Right forelimb (tissue), 1 donor: Measurements from ENCODE around the gene DENND1A.

Source experiments
- DNase-seq: peaks from one replicate; pipeline ENCODE4 v3.0.0-alpha.2; 2018

Gene DENND1A

GRCh38 chr9:123863164-123863855 is 66.6 kb downstream of the DENND1A start:
- DNase-seq, result no peak

- no peak for DNase-seq
Measured at GRCh38 chr9:123861756-123862120, 68.2 kb downstream of the DENND1A start.

DNA sequence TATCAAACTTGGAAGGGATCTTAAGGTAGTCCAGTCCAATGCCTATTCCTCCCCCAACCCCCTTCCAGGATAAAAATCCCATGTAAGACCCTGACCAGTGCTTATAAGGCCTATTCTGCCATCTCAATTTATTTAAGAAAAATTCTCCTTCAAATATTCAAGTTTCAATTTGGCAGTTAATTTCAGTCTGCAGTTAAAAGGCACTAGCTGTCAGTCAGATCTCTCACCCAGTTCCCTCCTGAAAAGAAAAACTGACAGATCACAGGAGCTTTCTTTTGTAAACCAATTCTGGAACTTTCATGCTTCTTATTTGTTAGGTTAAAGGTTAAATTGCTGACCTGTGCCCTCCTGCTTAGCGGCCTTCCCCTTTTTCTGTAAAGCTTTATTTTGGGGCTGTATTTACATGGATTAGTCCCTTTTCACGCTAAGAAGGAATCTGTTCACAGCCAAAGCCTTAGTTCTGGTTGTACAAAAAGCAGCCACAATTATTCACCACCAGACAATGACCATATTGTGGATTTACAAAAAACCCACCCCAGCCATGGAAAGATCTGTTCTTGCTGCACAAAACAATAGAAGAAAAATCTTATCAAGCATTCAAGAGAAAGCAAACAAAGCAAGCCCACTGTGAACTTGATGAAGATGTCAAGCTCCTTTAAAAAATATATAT is 68.7 kb downstream of the DENND1A start:
- DNase-seq, result no peak

DNA sequence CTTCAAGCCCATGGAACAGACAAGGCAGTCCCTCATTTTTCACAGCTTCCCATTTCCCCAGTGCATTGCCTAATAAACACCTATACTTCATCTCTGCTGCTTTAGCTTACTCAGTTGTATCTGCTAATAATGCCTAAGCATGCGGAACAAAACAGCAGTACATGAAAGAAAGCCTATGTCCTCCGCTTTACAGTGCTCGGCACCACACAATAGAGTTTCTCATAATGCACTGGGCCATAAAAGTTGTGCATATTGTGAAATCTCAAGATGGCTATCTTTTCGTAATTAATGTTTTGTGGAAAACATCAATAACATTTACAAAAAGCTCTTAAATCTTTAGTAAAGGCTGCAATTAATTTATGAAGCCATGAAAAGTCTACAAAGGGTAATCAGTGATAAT is 69.3 kb downstream of the DENND1A start:
- DNase-seq, result no peak

- DNase-seq, result no peak
Measured at GRCh38 chr9:123852403-123852802, 77.5 kb downstream of the DENND1A start.

GRCh38 chr9:123851851-123852250 is 78.1 kb downstream of the DENND1A start:
- no peak for DNase-seq

DNA sequence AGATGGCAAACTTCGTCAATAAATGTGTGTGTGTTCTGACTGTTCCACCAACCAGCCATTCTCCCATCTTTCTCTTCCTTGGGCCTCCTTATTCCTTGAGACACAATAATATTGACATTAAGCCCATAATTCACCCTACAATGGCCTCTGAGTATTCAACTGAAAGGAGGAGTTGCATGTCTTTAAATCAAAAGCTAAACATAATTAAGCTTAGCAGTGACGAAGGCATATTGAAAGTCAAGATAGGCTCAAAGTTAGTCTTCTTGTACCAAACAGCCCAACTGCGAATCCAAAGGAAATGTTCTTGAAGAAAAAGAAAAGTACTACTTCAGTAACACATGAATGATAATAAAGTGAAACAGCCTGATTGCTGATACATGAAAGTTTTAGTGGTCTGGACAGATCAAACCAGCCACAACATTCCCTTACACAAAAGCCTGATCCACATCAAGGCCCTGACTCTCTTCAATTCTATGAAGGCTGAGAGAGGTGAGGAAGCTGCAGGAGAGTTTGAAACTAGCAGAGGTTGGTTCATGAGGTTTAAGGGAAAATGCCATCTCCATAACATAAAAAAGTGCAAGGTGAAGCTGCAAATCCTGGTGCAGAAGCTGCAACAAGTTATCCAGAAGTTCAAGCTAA is 81.4 kb downstream of the DENND1A start:
- no peak for DNase-seq

DNA sequence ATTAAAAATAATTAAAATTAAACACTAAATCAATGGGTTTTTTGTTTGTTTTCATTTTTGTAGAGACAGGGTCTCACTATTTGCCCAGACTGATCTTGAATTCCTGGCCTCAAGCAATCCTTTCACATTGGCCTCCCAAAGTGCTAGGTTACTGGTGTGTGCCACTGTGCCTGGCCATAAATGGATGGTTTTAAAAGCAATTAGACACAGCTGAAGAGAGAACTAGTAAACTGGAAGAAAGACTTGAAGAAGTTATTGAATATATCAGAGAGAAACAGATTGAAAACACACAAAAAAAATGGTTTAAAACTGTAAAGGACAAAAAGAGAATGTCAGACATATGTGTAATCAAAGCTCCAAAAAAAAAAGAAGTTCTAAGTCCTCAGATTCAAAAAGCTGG is 83.0 kb downstream of the DENND1A start:
- no peak for DNase-seq

- no peak for DNase-seq
Measured at GRCh38 chr9:123843703-123844102, 86.2 kb downstream of the DENND1A start.

GRCh38 chr9:123835821-123836220 is 94.1 kb downstream of the DENND1A start:
- DNase-seq, result no peak

- no peak for DNase-seq
Measured at GRCh38 chr9:123834889-123835562, 94.9 kb downstream of the DENND1A start.

GRCh38 chr9:123834218-123834888 is 95.6 kb downstream of the DENND1A start:
- no peak for DNase-seq

GRCh38 chr9:123832858-123833650 is 96.9 kb downstream of the DENND1A start:
- DNase-seq, result no peak

GRCh38 chr9:123832176-123832575 is 97.8 kb downstream of the DENND1A start:
- DNase-seq, result no peak

- no peak for DNase-seq
Measured at GRCh38 chr9:123828449-123828848, 101.5 kb downstream of the DENND1A start.

GRCh38 chr9:123825342-123826060 is 104.4 kb downstream of the DENND1A start:
- no peak for DNase-seq

DNA sequence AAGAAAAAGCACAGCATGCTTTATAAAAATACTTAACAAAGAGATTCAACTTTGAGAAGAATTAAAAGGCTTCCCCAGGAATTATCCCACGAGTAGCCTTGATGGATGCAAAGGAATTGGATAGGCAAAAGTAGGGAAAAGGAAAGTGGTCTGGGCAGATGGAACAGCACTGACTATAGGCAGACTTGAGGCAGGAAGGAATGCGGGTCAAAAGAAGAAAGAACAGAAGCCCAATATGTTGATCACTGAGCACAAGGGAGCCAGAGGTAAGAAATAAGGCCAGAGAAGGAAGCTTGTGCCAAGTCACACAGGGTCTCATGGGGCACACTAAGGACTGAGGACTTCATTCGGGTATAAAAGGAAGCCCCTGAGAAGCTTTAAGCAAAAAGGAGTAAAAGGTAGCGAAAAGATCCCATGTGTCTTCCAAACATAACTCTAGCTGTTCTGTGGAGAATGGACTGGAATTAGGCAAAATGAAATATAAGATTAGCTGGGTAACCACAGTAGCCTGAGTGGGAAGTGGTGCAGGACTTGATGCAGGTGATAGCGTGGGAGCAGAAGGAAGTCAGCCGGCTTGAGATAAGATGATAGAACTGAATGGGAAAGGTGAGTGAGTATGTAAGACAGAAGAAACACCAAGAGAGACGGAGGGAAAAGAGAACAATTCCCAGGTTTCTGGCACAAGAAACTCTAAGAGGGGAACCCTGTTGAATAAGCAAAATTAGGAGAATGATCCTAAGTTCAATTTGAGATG is 106.6 kb downstream of the DENND1A start:
- DNase-seq, result no peak

DNA sequence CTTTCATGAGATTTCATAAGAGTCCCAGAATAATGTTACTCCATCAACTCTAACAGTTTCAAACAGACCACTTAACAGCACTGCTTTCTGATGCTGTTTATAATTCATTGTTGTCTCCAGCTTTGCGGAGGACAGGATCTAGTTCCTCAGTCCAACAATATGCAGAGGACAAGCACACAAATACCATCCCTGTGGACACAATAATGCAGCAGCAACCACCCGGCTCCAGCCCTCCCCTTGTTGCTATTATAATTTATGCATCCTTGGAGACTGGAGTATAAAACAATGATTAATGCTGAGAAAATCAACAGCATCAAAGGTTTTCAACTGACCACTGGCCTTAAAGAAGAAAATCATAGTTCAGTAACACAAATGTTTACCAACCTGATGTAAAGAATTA is 108.3 kb downstream of the DENND1A start:
- DNase-seq, result no peak

GRCh38 chr9:123820139-123820538 is 109.8 kb downstream of the DENND1A start:
- no peak for DNase-seq

DNA sequence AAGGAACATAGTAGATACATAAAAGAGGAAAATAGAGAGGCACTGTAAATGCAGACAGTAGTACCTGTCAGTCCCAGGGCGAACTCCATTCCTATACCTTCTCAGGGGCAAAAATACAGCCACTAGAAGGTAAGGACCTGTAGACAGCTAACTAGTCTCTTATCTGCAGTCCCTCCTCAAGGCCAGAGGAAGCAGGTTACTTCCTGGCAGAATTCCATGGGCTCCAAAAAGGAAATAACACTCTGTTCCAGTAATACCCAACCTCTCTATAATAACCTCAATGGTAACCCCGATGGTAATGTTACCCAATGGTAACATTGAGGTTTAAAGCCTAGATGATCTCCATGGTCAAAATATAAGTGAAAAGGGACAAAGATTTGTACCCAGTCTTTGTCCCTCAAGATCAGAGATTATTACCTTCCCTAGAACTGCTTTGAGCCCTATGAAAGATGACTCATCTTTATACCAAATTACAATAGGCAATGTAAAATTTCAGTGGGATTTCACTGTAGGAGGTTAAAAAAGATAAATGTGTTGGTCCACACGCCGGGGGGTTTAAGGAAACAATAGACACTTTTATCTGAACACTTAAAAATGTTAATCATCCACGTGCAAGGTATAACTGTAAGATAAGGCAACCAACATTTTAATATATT is 113.0 kb downstream of the DENND1A start:
- no peak for DNase-seq
